SK-N-SH (cell line): ENCODE data around the gene CHCHD6. TPM values are rescaled to one million over a fixed set of nuclear protein-coding genes. Genes with fewer than 3 reads are reported as not detected.
A peak's percentile ranks its signal among the peaks of the same experiment; 100 is the strongest.

Source experiments
- CTCF ChIA-PET: fragments of 300-600, 350-600 bp; formaldehyde crosslinking; extraction: SDS; loops from one replicate; lab custom pipeline; 2021; lab: Yijun Ruan, JAX
- POLR2A ChIA-PET: fragments of 350-600 bp; sonication (Branson Sonifier 250); formaldehyde crosslinking; extraction: SDS; loops from one replicate; lab custom pipeline; 2020; ENCODE audit warnings: antibody characterized with exemption, inconsistent platforms; lab: Yijun Ruan, JAX
- DNase-seq: peaks from one replicate; pipeline ENCODE4 v3.0.0; 2012
- H2AFZ ChIP-seq: fragments of 200-600 bp; sonication (generic); 2 replicates; pipeline ENCODE4 v1.8.1; 2016; ENCODE audit warnings: antibody characterized with exemption, mild to moderate bottlenecking, low read depth
- H3F3A ChIP-seq: fragments of 200-600 bp; sonication (generic); replicated peaks from 2 replicates; pipeline ENCODE3; 2016; ENCODE audit warnings: antibody characterized with exemption, mild to moderate bottlenecking; ENCODE audit not compliant: insufficient read depth
- H3K27ac ChIP-seq, 2 experiments: fragments of 200-500 bp in 1 of 2; fragments of 200-600 bp in 1 of 2; sonication (Bioruptor generic) in 1 of 2; sonication (generic), shearing (Covaris generic) in 1 of 2; 2 replicates each; pipeline versions ENCODE4 v1.5.1 to v1.6.1; 2014 to 2016; ENCODE audit warnings: low read depth in 2 of 2, inconsistent platforms in 1 of 2, low read length in 1 of 2, mild to moderate bottlenecking in 1 of 2, mixed read lengths in 1 of 2
- H3K27me3 ChIP-seq: fragments of 200-600 bp; sonication (generic), shearing (Covaris generic); 2 replicates; pipeline ENCODE4 v1.6.1; 2016; ENCODE audit warnings: mixed run types; ENCODE audit not compliant: insufficient read depth
- H3K36me3 ChIP-seq, 2 experiments: fragments of 200-500 bp in 1 of 2; fragments of 200-600 bp in 1 of 2; sonication (Bioruptor generic) in 1 of 2; sonication (generic) in 1 of 2; replicated peaks in 1 of 2; 2 replicates each; pipeline versions ENCODE3 to v1.5.1; 2014 to 2016; ENCODE audit warnings: low read length in 1 of 2, mild to moderate bottlenecking in 1 of 2; ENCODE audit not compliant: insufficient read depth in 2 of 2, control insufficient read depth in 1 of 2
- H3K4me1 ChIP-seq, 2 experiments: fragments of 200-500 bp in 1 of 2; fragments of 200-600 bp in 1 of 2; sonication (Bioruptor generic) in 1 of 2; sonication (generic), shearing (Covaris generic) in 1 of 2; 2 replicates each; pipeline versions ENCODE4 v1.5.1 to v1.6.1; 2014 to 2016; ENCODE audit warnings: low read depth in 1 of 2, low read length in 1 of 2, mixed run types in 1 of 2; ENCODE audit not compliant: insufficient read depth in 2 of 2, control insufficient read depth in 1 of 2
- H3K4me2 ChIP-seq: fragments of 200-600 bp; sonication (generic), shearing (Covaris generic); 2 replicates; pipeline ENCODE4 v1.6.1; 2017; ENCODE audit warnings: mixed run types
- H3K4me3 ChIP-seq, 2 experiments: fragments of 200-500 bp in 1 of 2; fragments of 200-600 bp in 1 of 2; sonication (Bioruptor generic) in 1 of 2; sonication (generic), shearing (Covaris generic) in 1 of 2; 2 replicates each; pipeline versions ENCODE4 v1.5.1 to v1.8.1; 2014 to 2016; ENCODE audit warnings: low read depth in 2 of 2, inconsistent platforms in 1 of 2, low read length in 1 of 2, mild to moderate bottlenecking in 1 of 2, mixed read lengths in 1 of 2, moderate library complexity in 1 of 2
- H3K79me2 ChIP-seq: fragments of 200-600 bp; sonication (generic); 2 replicates; pipeline ENCODE4 v1.8.1; 2017; ENCODE audit warnings: mild to moderate bottlenecking; ENCODE audit not compliant: insufficient read depth
- H3K9ac ChIP-seq: fragments of 200-600 bp; sonication (generic); 2 replicates; pipeline ENCODE4 v1.6.1; 2017; ENCODE audit warnings: mixed run types
- H3K9me2 ChIP-seq: fragments of 200-600 bp; sonication (generic); 2 replicates; pipeline ENCODE4 v1.6.1; 2017; ENCODE audit warnings: mixed run types
- H3K9me3 ChIP-seq: fragments of 200-600 bp; sonication (generic); 2 replicates; pipeline ENCODE4 v1.6.1; 2017; ENCODE audit warnings: mixed run types, mild to moderate bottlenecking, moderate library complexity
- H4K20me1 ChIP-seq: fragments of 200-600 bp; sonication (generic); 2 replicates; pipeline ENCODE4 v1.6.1; 2017; ENCODE audit warnings: mild to moderate bottlenecking, mixed run types; ENCODE audit not compliant: insufficient read depth
- CHD2 ChIP-seq: fragments of 150-350 bp; IDR thresholded peaks from 2 replicates; pipeline ENCODE4 v1.6.1; 2018; ENCODE audit warnings: low read length; ENCODE audit not compliant: partially characterized antibody
- ELF1 ChIP-seq: IDR thresholded peaks from 2 replicates; pipeline ENCODE4 v1.4.0; 2012
- EZH2phosphoT487 ChIP-seq: fragments of 200-600 bp; sonication (generic); IDR thresholded peaks from 2 replicates; pipeline ENCODE4 v1.6.1; 2017; ENCODE audit warnings: low read depth, mixed run types, mild to moderate bottlenecking, antibody characterized with exemption, moderate library complexity, borderline replicate concordance
- FOXM1 ChIP-seq: IDR thresholded peaks from 2 replicates; pipeline ENCODE4 v1.4.0; 2012; ENCODE audit warnings: low read depth, mild to moderate bottlenecking
- GATA2 ChIP-seq: sonication (generic); formaldehyde crosslinking; IDR thresholded peaks from 2 replicates; pipeline ENCODE4 v1.5.0; 2020; ENCODE audit warnings: mild to moderate bottlenecking, missing genetic modification reagents
- MEF2A ChIP-seq: IDR thresholded peaks from 2 replicates; pipeline ENCODE4 v1.4.0; 2012; ENCODE audit warnings: low read depth, borderline replicate concordance
- NFIC ChIP-seq: IDR thresholded peaks from 2 replicates; pipeline ENCODE4 v1.4.0; 2012; ENCODE audit warnings: borderline replicate concordance
- POLR2AphosphoS5 ChIP-seq: IDR thresholded peaks from 2 replicates; pipeline ENCODE4 v1.6.1; 2012; ENCODE audit warnings: low read depth, low read length
- RAD21 ChIP-seq: IDR thresholded peaks from 2 replicates; pipeline ENCODE4 v1.6.1; 2012; ENCODE audit warnings: mild to moderate bottlenecking, low read length
- RCOR1 ChIP-seq: fragments of 150-350 bp; IDR thresholded peaks from 2 replicates; pipeline ENCODE4 v1.6.1; 2017; ENCODE audit warnings: antibody characterized with exemption, low read length
- RFX5 ChIP-seq: IDR thresholded peaks from 2 replicates; pipeline ENCODE4 v1.6.1; 2012; ENCODE audit warnings: mild to moderate bottlenecking, improper control_type of control experiment, low read length
- RXRA ChIP-seq: IDR thresholded peaks from 2 replicates; pipeline ENCODE4 v1.4.0; 2012; ENCODE audit warnings: low read depth, mild to moderate bottlenecking, borderline replicate concordance
- TAF1 ChIP-seq: IDR thresholded peaks from 2 replicates; pipeline ENCODE4 v1.6.1; 2012; ENCODE audit warnings: low read depth, mild to moderate bottlenecking, low read length, moderate library complexity, borderline replicate concordance
- TCF12 ChIP-seq: IDR thresholded peaks from 2 replicates; pipeline ENCODE4 v1.4.0; 2012
- TEAD4 ChIP-seq: IDR thresholded peaks from 2 replicates; pipeline ENCODE4 v1.4.0; 2012; ENCODE audit warnings: mild to moderate bottlenecking, borderline replicate concordance; ENCODE audit not compliant: insufficient read depth
- ZBTB33 ChIP-seq: IDR thresholded peaks from 2 replicates; pipeline ENCODE4 v1.4.0; 2012; ENCODE audit warnings: low read depth, borderline replicate concordance
- WGBS: methylation state at CpG from one replicate; pipeline ENCODE4 v1.1.6; 2017; ENCODE audit warnings: low lambda C conversion rate; 5-methylcytosine and 5-hydroxymethylcytosine counted together
- polyA plus RNA-seq, 3 experiments: library from polyadenylated mRNA; depleted of rRNA; stranded (reverse); fragments of >200 nt; gene quantifications; 2 replicates each; pipeline ENCODE4 v1.2.3, GENCODE V29; 2012
- TF ChIP-seq, protein P1 (sequence below): fragments of 150-350 bp; IDR thresholded peaks from 2 replicates; pipeline ENCODE4 v1.6.1; 2017; ENCODE audit warnings: antibody characterized with exemption, low read length, low read depth, borderline replicate concordance
- TF ChIP-seq, protein P2 (sequence below): fragments of 150-350 bp; IDR thresholded peaks from 2 replicates; pipeline ENCODE4 v1.6.1; 2016; ENCODE audit warnings: mild to moderate bottlenecking, low read depth, low read length
- TF ChIP-seq, protein P3 (sequence below): IDR thresholded peaks from 2 replicates; pipeline ENCODE4 v1.4.0; 2012; ENCODE audit warnings: low read depth, borderline replicate concordance
- TF ChIP-seq, protein P4 (sequence below): IDR thresholded peaks from 2 replicates; pipeline ENCODE4 v1.4.0; 2012; ENCODE audit warnings: low read depth
- TF ChIP-seq, protein P5 (sequence below): IDR thresholded peaks from 2 replicates; pipeline ENCODE4; 2012

Gene CHCHD6
- polyA plus RNA-seq, 1 of the 3 experiments (the other 2 are of a cell fraction) = 42.5 TPM

DNA sequence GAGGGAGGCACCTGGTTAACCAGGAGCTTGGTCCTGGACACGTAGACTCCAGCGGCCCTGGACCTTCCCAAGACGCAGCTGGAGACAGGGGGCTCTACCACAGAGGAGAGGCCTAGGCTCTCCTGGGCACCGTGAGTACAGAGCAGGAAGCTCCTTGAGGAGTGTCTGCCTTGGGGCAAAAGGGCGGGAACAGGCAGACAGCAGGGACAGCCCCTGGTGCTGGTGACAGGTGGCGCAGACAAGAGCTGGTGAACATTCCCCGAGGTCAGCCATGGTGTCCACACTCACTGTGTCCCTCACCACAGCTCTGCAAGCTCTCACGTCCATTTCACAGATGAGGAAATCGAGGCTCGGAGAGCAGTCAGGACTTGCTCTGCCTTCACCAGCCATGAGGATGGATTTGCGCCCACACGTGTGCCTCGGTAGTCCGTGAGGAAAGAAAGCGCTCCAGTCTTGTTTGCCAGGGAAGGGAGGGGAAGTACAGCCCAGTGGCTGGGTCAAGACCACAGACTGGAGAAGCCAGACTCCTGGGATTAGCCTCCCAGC, 276.3 kb downstream of the CHCHD6 start:
- WGBS = 92% methylated on average over 8 of the region's 15 CpGs
- H3K27ac ChIP-seq = no peak overlapping the region
- no peak overlapping the region for H3K4me3 ChIP-seq
- ChIA-PET POLR2A (no interaction called here), CTCF (interaction anchor here (1.8 to 11.4 kb wide), 4 partner anchors 9 to 564 kb away, joined by 6 to 163 read pairs (median 18); no protein-coding TSS in a partner anchor)
- no peak overlapping the region for H3K4me2 ChIP-seq
- peaks cover 14% of the 10 kb centered on the region for H4K20me1 ChIP-seq
- H3K79me2 ChIP-seq = peaks cover 19% of the 10 kb centered on the region
- no peaks in the 10 kb centered on the region for H3K27me3 ChIP-seq
- peaks cover under 1 to 21% of the 10 kb centered on the region in 2 experiments; a peak in 1 of 4 replicates for H3K4me1 ChIP-seq
- TF ChIP-seq EZH2phosphoT487 (no peak), GATA2 (CRISPR knock-in tag) (no peak), MEF2A (no peak), POLR2AphosphoS5 (no peak), RCOR1 (no peak), TEAD4 (no peak), ELF1 (no peak), RFX5 (no peak), NFIC (no peak)
- TF ChIP-seq, protein P1, sequence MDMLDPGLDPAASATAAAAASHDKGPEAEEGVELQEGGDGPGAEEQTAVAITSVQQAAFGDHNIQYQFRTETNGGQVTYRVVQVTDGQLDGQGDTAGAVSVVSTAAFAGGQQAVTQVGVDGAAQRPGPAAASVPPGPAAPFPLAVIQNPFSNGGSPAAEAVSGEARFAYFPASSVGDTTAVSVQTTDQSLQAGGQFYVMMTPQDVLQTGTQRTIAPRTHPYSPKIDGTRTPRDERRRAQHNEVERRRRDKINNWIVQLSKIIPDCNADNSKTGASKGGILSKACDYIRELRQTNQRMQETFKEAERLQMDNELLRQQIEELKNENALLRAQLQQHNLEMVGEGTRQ = no peak
- TF ChIP-seq, protein P2, sequence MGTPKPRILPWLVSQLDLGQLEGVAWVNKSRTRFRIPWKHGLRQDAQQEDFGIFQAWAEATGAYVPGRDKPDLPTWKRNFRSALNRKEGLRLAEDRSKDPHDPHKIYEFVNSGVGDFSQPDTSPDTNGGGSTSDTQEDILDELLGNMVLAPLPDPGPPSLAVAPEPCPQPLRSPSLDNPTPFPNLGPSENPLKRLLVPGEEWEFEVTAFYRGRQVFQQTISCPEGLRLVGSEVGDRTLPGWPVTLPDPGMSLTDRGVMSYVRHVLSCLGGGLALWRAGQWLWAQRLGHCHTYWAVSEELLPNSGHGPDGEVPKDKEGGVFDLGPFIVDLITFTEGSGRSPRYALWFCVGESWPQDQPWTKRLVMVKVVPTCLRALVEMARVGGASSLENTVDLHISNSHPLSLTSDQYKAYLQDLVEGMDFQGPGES = no peak
- H3K9me3 ChIP-seq = 0 out of 2 replicates have a peak, but pooled peaks cover 2% of the 10 kb centered on the region
- H3K9ac ChIP-seq = no peak overlapping the region
- no peak for DNase-seq
- no peaks in the 10 kb centered on the region for H3F3A ChIP-seq
- no peaks in the 10 kb centered on the region for H3K9me2 ChIP-seq
- H3K36me3 ChIP-seq = no peaks in the 10 kb centered on the region
- no peak overlapping the region for H2AFZ ChIP-seq

DNA sequence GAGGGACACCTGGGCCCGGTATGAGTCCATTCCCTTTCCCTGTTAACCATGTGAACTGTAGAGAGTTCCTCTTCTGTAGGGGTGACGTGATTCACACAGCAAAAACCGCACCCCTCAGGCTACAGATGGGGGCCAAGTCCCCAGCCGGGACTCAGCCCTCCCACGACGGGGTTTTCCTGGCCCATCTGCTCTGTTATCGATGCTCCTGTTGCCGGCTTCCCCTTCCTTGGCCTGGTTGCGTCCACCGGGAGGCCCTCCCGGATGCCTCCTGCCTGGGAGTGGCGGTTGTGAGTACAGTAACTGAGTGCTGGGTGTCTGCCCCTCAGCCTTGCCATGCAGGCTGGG, 278.1 kb downstream of the CHCHD6 start:
- no peaks in the 10 kb centered on the region for H3K9me2 ChIP-seq
- peak overlapping the region; percentile 60; the same call in 1 of the 2 replicates for H3K9ac ChIP-seq
- H2AFZ ChIP-seq = peak overlapping the region; percentile 85
- POLR2A ChIA-PET = no interaction called here
- peaks cover 32% of the 10 kb centered on the region for H4K20me1 ChIP-seq
- H3K9me3 ChIP-seq = no peaks in the 10 kb centered on the region
- no peaks in the 10 kb centered on the region for H3K36me3 ChIP-seq
- no peaks in the 10 kb centered on the region for H3F3A ChIP-seq
- no peak overlapping the region; a peak in 1 of 4 replicates for H3K27ac ChIP-seq
- H3K4me2 ChIP-seq = peak overlapping the region; percentile 78; the same call in 1 of the 2 replicates
- no peaks in the 10 kb centered on the region for H3K27me3 ChIP-seq
- CTCF ChIA-PET = interaction anchor here (0.6 to 11.4 kb wide), 36 partner anchors 10 to 566 kb away, joined by 3 to 163 read pairs (median 4); no protein-coding TSS in a partner anchor
- DNase-seq = no peak
- H3K4me1 ChIP-seq = peaks cover 10 to 38% of the 10 kb centered on the region in 2 experiments; a peak in 2 of 4 replicates
- H3K79me2 ChIP-seq = peaks cover 37% of the 10 kb centered on the region
- H3K4me3 ChIP-seq = peak overlapping the region; percentile 48 to 63
- WGBS = 28% methylated on average over 3 of the region's 12 CpGs
- TF ChIP-seq ZBTB33 = no peak
- TF ChIP-seq NFIC = no peak
- TF ChIP-seq CHD2 = no peak
- no peak for TF ChIP-seq RXRA
- TF ChIP-seq, protein P3, sequence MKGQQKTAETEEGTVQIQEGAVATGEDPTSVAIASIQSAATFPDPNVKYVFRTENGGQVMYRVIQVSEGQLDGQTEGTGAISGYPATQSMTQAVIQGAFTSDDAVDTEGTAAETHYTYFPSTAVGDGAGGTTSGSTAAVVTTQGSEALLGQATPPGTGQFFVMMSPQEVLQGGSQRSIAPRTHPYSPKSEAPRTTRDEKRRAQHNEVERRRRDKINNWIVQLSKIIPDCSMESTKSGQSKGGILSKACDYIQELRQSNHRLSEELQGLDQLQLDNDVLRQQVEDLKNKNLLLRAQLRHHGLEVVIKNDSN = no peak
- TF ChIP-seq, protein P1 = no peak
- no peak for TF ChIP-seq TCF12
- TF ChIP-seq, protein P4, sequence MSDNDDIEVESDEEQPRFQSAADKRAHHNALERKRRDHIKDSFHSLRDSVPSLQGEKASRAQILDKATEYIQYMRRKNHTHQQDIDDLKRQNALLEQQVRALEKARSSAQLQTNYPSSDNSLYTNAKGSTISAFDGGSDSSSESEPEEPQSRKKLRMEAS = no peak
- no peak for TF ChIP-seq RFX5
- TF ChIP-seq TEAD4 = no peak
- TF ChIP-seq FOXM1 = no peak
- TF ChIP-seq TAF1 = no peak
- TF ChIP-seq, protein P5, sequence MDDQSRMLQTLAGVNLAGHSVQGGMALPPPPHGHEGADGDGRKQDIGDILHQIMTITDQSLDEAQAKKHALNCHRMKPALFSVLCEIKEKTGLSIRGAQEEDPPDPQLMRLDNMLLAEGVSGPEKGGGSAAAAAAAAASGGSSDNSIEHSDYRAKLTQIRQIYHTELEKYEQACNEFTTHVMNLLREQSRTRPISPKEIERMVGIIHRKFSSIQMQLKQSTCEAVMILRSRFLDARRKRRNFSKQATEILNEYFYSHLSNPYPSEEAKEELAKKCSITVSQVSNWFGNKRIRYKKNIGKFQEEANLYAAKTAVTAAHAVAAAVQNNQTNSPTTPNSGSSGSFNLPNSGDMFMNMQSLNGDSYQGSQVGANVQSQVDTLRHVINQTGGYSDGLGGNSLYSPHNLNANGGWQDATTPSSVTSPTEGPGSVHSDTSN = no peak
- no peak for TF ChIP-seq RAD21
